ENCODE results near the gene CNPPD1.

Gene CNPPD1

GRCh38 chr2:219122202-219122980 lies 54.3 kb downstream of the CNPPD1 start:
- DNase-seq (ENCODE audit: low read depth) = no peak
